Measurements from ENCODE around the gene GRIA4.

The GRIA4 gene

GRCh38 chr11:106021181-106021966 is 411.5 kb downstream of the GRIA4 start:
- DNase-seq, result peak; percentile 59 to 74

- DNase-seq, result peak; percentile 99
Observed at GRCh38 chr11:106021967-106022794, 412.3 kb downstream of the GRIA4 start, which contains the start of gene MSANTD4. Gene MSANTD4 (minus strand): TSS chr11:106022240. CDS start chr11:106010917, 11,323 bp downstream.

DNA sequence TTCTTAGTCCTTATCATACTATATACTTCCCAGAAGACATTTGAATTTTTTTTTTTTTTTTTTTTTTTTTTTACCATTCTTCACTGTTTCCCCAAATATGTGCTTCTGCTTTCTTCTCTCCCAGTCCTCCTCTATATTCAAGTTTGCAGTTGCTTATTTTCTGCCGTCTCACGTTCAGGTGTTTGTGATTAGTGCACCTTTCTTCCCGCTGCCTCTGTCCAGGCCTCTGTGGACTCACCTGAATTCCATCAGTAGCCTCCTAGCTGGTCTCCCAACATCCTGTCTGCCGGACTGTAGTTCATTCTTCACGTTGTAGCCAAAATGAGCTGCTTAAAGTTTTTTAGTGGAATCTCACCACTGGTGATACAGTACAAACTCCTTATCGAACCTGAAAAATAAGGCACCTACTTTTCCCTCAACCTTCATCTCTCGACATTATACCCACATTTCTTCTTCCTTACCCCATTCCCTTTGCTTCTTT is 413.0 kb downstream of the GRIA4 start:
- DNase-seq, result no peak

DNA sequence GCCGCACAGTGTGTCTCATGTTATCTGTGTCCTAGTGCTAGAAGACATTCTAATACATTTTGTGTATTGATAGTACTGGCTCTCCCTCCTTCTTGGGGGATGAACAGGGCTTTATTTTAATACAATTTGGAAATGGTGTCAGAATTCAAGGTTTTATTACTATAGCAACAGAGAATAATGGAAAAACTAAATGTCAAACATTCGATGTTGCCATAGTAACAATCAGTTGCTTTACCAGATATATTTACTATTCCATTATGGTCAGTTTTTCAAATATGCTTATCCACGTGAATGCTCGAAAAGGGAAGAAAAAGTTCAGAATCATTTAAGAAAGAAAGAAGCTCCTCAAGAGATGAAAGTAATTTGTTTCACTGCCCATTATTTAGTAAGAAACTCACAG is 420.7 kb downstream of the GRIA4 start:
- DNase-seq, result no peak

GRCh38 chr11:106031202-106031810 is 421.4 kb downstream of the GRIA4 start:
- DNase-seq, result no peak

All from inflammatory macrophage treated with lipopolysaccharide for 1 hour (primary cell).